Neuronal stem cell (in vitro differentiated cells): ENCODE data around the gene RCAN1.

Experiments used
- DNase-seq: peaks from one replicate; pipeline ENCODE4 v3.0.0-alpha.2; 2013; ENCODE audit warnings: low spot score
- H2AFZ ChIP-seq: one replicate; pipeline ENCODE4 v1.6.1; 2013; ENCODE audit warnings: mild to moderate bottlenecking, low read length, inconsistent platforms
- H2AK5ac ChIP-seq: 2 replicates; pipeline ENCODE4 v1.6.1; 2013; ENCODE audit warnings: low read depth, mild to moderate bottlenecking, inconsistent platforms, low read length, moderate library complexity, mixed read lengths
- H2BK120ac ChIP-seq: 2 replicates; pipeline ENCODE4 v1.6.1; 2013; ENCODE audit warnings: low read depth, mild to moderate bottlenecking, inconsistent platforms, low read length, moderate library complexity, mixed read lengths
- H2BK12ac ChIP-seq: one replicate; pipeline ENCODE4 v1.6.1; 2013; ENCODE audit warnings: low read length, inconsistent platforms
- H2BK15ac ChIP-seq: 2 replicates; pipeline ENCODE4 v1.6.1; 2013; ENCODE audit warnings: mild to moderate bottlenecking, low read length, inconsistent platforms, mixed read lengths
- H2BK5ac ChIP-seq: one replicate; pipeline ENCODE4 v1.6.1; 2013; ENCODE audit warnings: inconsistent platforms, mild to moderate bottlenecking, low read length, moderate library complexity
- H3K14ac ChIP-seq: one replicate; pipeline ENCODE4 v1.6.1; 2013; ENCODE audit warnings: low read length, inconsistent platforms
- H3K18ac ChIP-seq: 2 replicates; pipeline ENCODE4 v1.6.1; 2013; ENCODE audit warnings: low read length, inconsistent platforms
- H3K23ac ChIP-seq: 2 replicates; pipeline ENCODE4 v1.6.1; 2013; ENCODE audit warnings: low read depth, mild to moderate bottlenecking, mixed read lengths, low read length, inconsistent platforms; ENCODE audit not compliant: poor library complexity
- H3K27ac ChIP-seq: replicated peaks from 3 replicates; pipeline ENCODE4 v1.5.1; 2013; ENCODE audit warnings: low read length, inconsistent platforms
- H3K27me3 ChIP-seq, 3 experiments: 2 replicates each; pipeline ENCODE4 v1.6.1; 2013; ENCODE audit warnings: low read length in 3 of 3, mild to moderate bottlenecking in 2 of 3, inconsistent platforms in 1 of 3, low read depth in 1 of 3, mixed read lengths in 1 of 3, moderate library complexity in 1 of 3; ENCODE audit not compliant: control insufficient read depth in 3 of 3, insufficient read depth in 3 of 3
- H3K36me3 ChIP-seq, 2 donors: replicated peaks in 1 of 2; 2 replicates each; pipeline ENCODE4 v1.6.1; 2013; ENCODE audit warnings: low read length in 2 of 2; ENCODE audit not compliant: control insufficient read depth in 2 of 2, insufficient read depth in 2 of 2
- H3K4ac ChIP-seq: 2 replicates; pipeline ENCODE4 v1.6.1; 2013; ENCODE audit warnings: inconsistent platforms, mild to moderate bottlenecking, low read length, moderate library complexity
- H3K4me1 ChIP-seq, 2 donors: 1 replicate in 1 of 2; 2 replicates in 1 of 2; pipeline ENCODE4 v1.6.1; 2013; ENCODE audit warnings: low read length in 2 of 2, low read depth in 1 of 2; ENCODE audit not compliant: control insufficient read depth in 2 of 2, insufficient read depth in 1 of 2
- H3K4me2 ChIP-seq: one replicate; pipeline ENCODE4 v1.6.1; 2013; ENCODE audit warnings: mild to moderate bottlenecking, low read length, inconsistent platforms; ENCODE audit not compliant: insufficient read depth, poor library complexity, severe bottlenecking
- H3K4me3 ChIP-seq, 2 donors: 2 replicates each; pipeline ENCODE4 v1.5.1; 2013; ENCODE audit warnings: low read length in 2 of 2, mild to moderate bottlenecking in 2 of 2, inconsistent platforms in 1 of 2, moderate library complexity in 1 of 2
- H3K79me1 ChIP-seq: one replicate; pipeline ENCODE4 v1.6.1; 2013; ENCODE audit warnings: low read depth, mild to moderate bottlenecking, inconsistent platforms, low read length, moderate library complexity
- H3K9ac ChIP-seq: one replicate; pipeline ENCODE4 v1.6.1; 2013; ENCODE audit warnings: mild to moderate bottlenecking, low read depth, low read length, inconsistent platforms; ENCODE audit not compliant: poor library complexity
- H3K9me3 ChIP-seq, 2 donors: replicated peaks in 1 of 2; 2 replicates each; pipeline versions ENCODE3 to v1.6.1; 2013; ENCODE audit warnings: low read length in 2 of 2, mild to moderate bottlenecking in 2 of 2, inconsistent platforms in 1 of 2, low read depth in 1 of 2, mixed read lengths in 1 of 2, moderate library complexity in 1 of 2; ENCODE audit not compliant: control insufficient read depth in 2 of 2, insufficient read depth in 1 of 2
- H4K8ac ChIP-seq: one replicate; pipeline ENCODE4 v1.6.1; 2013; ENCODE audit warnings: low read depth, mild to moderate bottlenecking, inconsistent platforms, low read length, moderate library complexity
- H4K91ac ChIP-seq: one replicate; pipeline ENCODE4 v1.6.1; 2013; ENCODE audit warnings: low read length, low read depth, mild to moderate bottlenecking, inconsistent platforms; ENCODE audit not compliant: poor library complexity
- WGBS, 2 donors: extraction: QIAGEN DNeasy Blood & Tissue Kit; methylation state at CpG; one replicate each; pipeline ENCODE4 v1.1.7; 2013; ENCODE audit warnings: missing lambda C conversion rate in 2 of 2, mixed read lengths in 1 of 2; ENCODE audit not compliant: insufficient read length in 2 of 2, insufficient replicate concordance in 1 of 2; ENCODE audit errors: extremely low coverage in 2 of 2; 5-methylcytosine and 5-hydroxymethylcytosine counted together

Gene RCAN1

GRCh38 chr21:34582506-34583150 is 32.3 kb downstream of the RCAN1 start:
- Histone ChIP-seq H3K27ac (no peak overlapping the region), H2BK15ac (no peak overlapping the region), H2AK5ac (no peak overlapping the region), H3K79me1 (no peaks in the 10 kb centered on the region), H3K9ac (no peak overlapping the region), H2BK120ac (no peak overlapping the region), H2BK5ac (no peak overlapping the region), H3K18ac (no peak overlapping the region), H4K91ac (no peak overlapping the region), H2AFZ (peak overlapping the region; percentile 62), H3K4me1 (peaks cover 0 to 5% of the 10 kb centered on the region in 2 donors), H3K4me3 (no peak overlapping the region), H3K9me3 (no peaks in the 10 kb centered on the region), H3K27me3 (no peaks in the 10 kb centered on the region), H3K36me3 (no peaks in the 10 kb centered on the region), H4K8ac (no peak overlapping the region), H3K4ac (no peak overlapping the region), H2BK12ac (no peak overlapping the region), H3K14ac (no peak overlapping the region), H3K23ac (no peak overlapping the region), H3K4me2 (no peak overlapping the region)
- peak; percentile 14 for DNase-seq
- no CpG with 5 or more reads among the region's 10 CpGs for WGBS, 2 donors

GRCh38 chr21:34580181-34580700 is 34.7 kb downstream of the RCAN1 start:
- no peak overlapping the region for H2AK5ac ChIP-seq
- H3K27ac ChIP-seq = no peak overlapping the region
- no peak overlapping the region for H3K4ac ChIP-seq
- no peak overlapping the region for H2BK5ac ChIP-seq
- H4K91ac ChIP-seq = no peak overlapping the region
- no peak overlapping the region for H3K4me3 ChIP-seq
- DNase-seq = no peak
- no peaks in the 10 kb centered on the region for H3K9me3 ChIP-seq
- no peak overlapping the region for H2BK120ac ChIP-seq
- H3K4me2 ChIP-seq = no peak overlapping the region
- H3K18ac ChIP-seq = no peak overlapping the region
- H2BK15ac ChIP-seq = no peak overlapping the region
- peaks cover 0 to 5% of the 10 kb centered on the region in 2 donors for H3K4me1 ChIP-seq
- H2BK12ac ChIP-seq = no peak overlapping the region
- H3K36me3 ChIP-seq = no peaks in the 10 kb centered on the region
- WGBS, 2 donors = no CpG with 5 or more reads among the region's 9 CpGs
- H4K8ac ChIP-seq = no peak overlapping the region
- H3K27me3 ChIP-seq = no peaks in the 10 kb centered on the region
- peak overlapping the region; percentile 14 for H3K14ac ChIP-seq
- H2AFZ ChIP-seq = no peak overlapping the region
- H3K9ac ChIP-seq = no peak overlapping the region
- no peaks in the 10 kb centered on the region for H3K79me1 ChIP-seq
- H3K23ac ChIP-seq = no peak overlapping the region

- Histone ChIP-seq H3K23ac (no peak overlapping the region), H2AK5ac (no peak overlapping the region), H3K18ac (no peak overlapping the region), H3K4me3 (no peak overlapping the region), H3K4ac (no peak overlapping the region), H3K9ac (no peak overlapping the region), H2AFZ (no peak overlapping the region), H3K4me2 (no peak overlapping the region), H3K27me3 (no peaks in the 10 kb centered on the region), H3K36me3 (no peaks in the 10 kb centered on the region), H2BK5ac (no peak overlapping the region), H3K27ac (no peak overlapping the region), H2BK120ac (no peak overlapping the region), H3K14ac (no peak overlapping the region), H3K79me1 (no peaks in the 10 kb centered on the region), H4K8ac (no peak overlapping the region), H2BK12ac (no peak overlapping the region), H2BK15ac (no peak overlapping the region), H3K4me1 (peaks cover 0 to 5% of the 10 kb centered on the region in 2 donors), H3K9me3 (no peaks in the 10 kb centered on the region), H4K91ac (no peak overlapping the region)
- WGBS, 2 donors = no CpG with 5 or more reads among the region's 1 CpG
- DNase-seq = no peak
Measured at GRCh38 chr21:34579411-34579810, 35.5 kb downstream of the RCAN1 start.

- no peak overlapping the region for H2BK5ac ChIP-seq
- no peak overlapping the region for H4K8ac ChIP-seq
- no peak for DNase-seq
- H3K14ac ChIP-seq = no peak overlapping the region
- no peak overlapping the region for H2AK5ac ChIP-seq
- H4K91ac ChIP-seq = no peak overlapping the region
- H2BK12ac ChIP-seq = no peak overlapping the region
- no peaks in the 10 kb centered on the region for H3K27me3 ChIP-seq
- WGBS, 2 donors = no CpG with 5 or more reads among the region's 5 CpGs
- no peaks in the 10 kb centered on the region for H3K36me3 ChIP-seq
- no peak overlapping the region for H3K27ac ChIP-seq
- no peak overlapping the region for H2BK15ac ChIP-seq
- peaks cover 1 to 3% of the 10 kb centered on the region in 2 donors for H3K4me1 ChIP-seq
- H2AFZ ChIP-seq = no peak overlapping the region
- no peaks in the 10 kb centered on the region for H3K79me1 ChIP-seq
- no peak overlapping the region for H3K4ac ChIP-seq
- H2BK120ac ChIP-seq = no peak overlapping the region
- H3K9ac ChIP-seq = no peak overlapping the region
- no peak overlapping the region for H3K23ac ChIP-seq
- H3K9me3 ChIP-seq = no peaks in the 10 kb centered on the region
- H3K18ac ChIP-seq = no peak overlapping the region
- H3K4me3 ChIP-seq = no peak overlapping the region
- H3K4me2 ChIP-seq = no peak overlapping the region
Measured at GRCh38 chr21:34576041-34576511, 38.8 kb downstream of the RCAN1 start.
